Sigmoid colon (tissue), 7 donors: ENCODE data around the gene SLC35F6. TPM values are rescaled to one million over a fixed set of nuclear protein-coding genes. Genes with fewer than 3 reads are reported as not detected.
"Not testable (repeated sequence)": the region's sequence is repeated elsewhere in the genome, so short reads cannot be mapped to it uniquely, and the experiment has no call there.

Experiments
- DNase-seq: peaks from one replicate; pipeline ENCODE4 v3.0.0-alpha.2; 2019
- H3K27ac ChIP-seq, 4 donors: fragments of 200-600 bp; sonication (generic); one replicate each; pipeline ENCODE4 v1.5.1; 2016 to 2019; ENCODE audit warnings: mild to moderate bottlenecking in 1 of 4
- H3K27me3 ChIP-seq, 3 donors: fragments of 200-600 bp; sonication (generic); one replicate each; pipeline ENCODE4 v1.5.1; 2019; ENCODE audit warnings: mild to moderate bottlenecking in 1 of 3
- H3K36me3 ChIP-seq, 4 donors: fragments of 200-600 bp; sonication (generic); one replicate each; pipeline ENCODE4 v1.5.1; 2016 to 2019
- H3K4me1 ChIP-seq, 4 donors: fragments of 200-600 bp; sonication (generic); one replicate each; pipeline ENCODE4 v1.5.1; 2017 to 2019
- H3K4me3 ChIP-seq, 4 donors: fragments of 200-600 bp; sonication (generic); one replicate each; pipeline ENCODE4 v1.5.1; 2017 to 2019; ENCODE audit warnings: mild to moderate bottlenecking in 2 of 4, moderate library complexity in 1 of 4
- H3K9me3 ChIP-seq, 4 donors: fragments of 200-600 bp in 3 of 4; sonication (generic) in 3 of 4; one replicate each; pipeline versions ENCODE4 v1.5.1 to v1.6.1; 2013 to 2019
- CTCF ChIP-seq, 4 experiments: fragments of 450-650 bp in 3 of 4; fragments of 200-600 bp in 1 of 4; IDR thresholded peaks; one replicate each; pipeline ENCODE4 v1.5.1; 2016 to 2019; ENCODE audit warnings: antibody characterized with exemption in 4 of 4, mild to moderate bottlenecking in 3 of 4, moderate library complexity in 2 of 4
- EP300 ChIP-seq, 4 donors: sonication (generic); formaldehyde crosslinking; IDR thresholded peaks; one replicate each; pipeline ENCODE4 v1.6.1; 2017; ENCODE audit warnings: antibody characterized with exemption in 4 of 4
- POLR2A ChIP-seq, 2 donors: fragments of 450-650 bp; IDR thresholded peaks; one replicate each; pipeline ENCODE4 v1.6.1; 2016; ENCODE audit warnings: antibody characterized with exemption in 2 of 2, mild to moderate bottlenecking in 2 of 2, moderate library complexity in 2 of 2
- POLR2AphosphoS5 ChIP-seq, 4 donors: sonication (generic); formaldehyde crosslinking; IDR thresholded peaks; one replicate each; pipeline ENCODE4 v1.6.1; 2017; ENCODE audit warnings: antibody characterized with exemption in 4 of 4
- WGBS, 2 donors: extraction: QIAGEN DNeasy Blood & Tissue Kit; methylation state at CpG; one replicate each; pipeline ENCODE4 v1.1.7; 2013; 5-methylcytosine and 5-hydroxymethylcytosine counted together
- intact Hi-C: fragments of 100-400 bp; cut with DNase I; formaldehyde crosslinking; loops from one replicate; pipeline ENCODE4 v1.15.1; 2023
- polyA plus RNA-seq, 3 donors: library from polyadenylated mRNA; stranded (reverse); fragments of 200-250 nt; gene quantifications; one replicate each; pipeline ENCODE4 v1.2.3, GENCODE V29; 2013
- total RNA-seq, 4 donors: library from RNA; depleted of rRNA; stranded (reverse); fragments of >200 nt; gene quantifications; one replicate each; pipeline ENCODE4 v1.1.0, GENCODE V29; 2016
- donor health status: healthy with polysubstance abuse.
- donor health status: Bipolar disorder and iron deficiency.
- donor health status: healthy.

The SLC35F6 gene
- total and polyA plus RNA-seq, 7 donors = 4.2 to 27.4 (median 23.1) TPM

GRCh38 chr2:26756337-26756736 lies 7.7 kb upstream of the SLC35F6 start:
- no peaks in the 10 kb centered on the region for H3K9me3 ChIP-seq
- intact Hi-C loops = no loop called here
- TF ChIP-seq POLR2AphosphoS5 (IDR thresholded peaks at IDR 0.05) (no peak), POLR2A (IDR thresholded peaks at IDR 0.05) (no peak), CTCF (IDR thresholded peaks at IDR 0.05) (no peak), EP300 (IDR thresholded peaks at IDR 0.05) (no peak)
- no peak overlapping the region for H3K4me3 ChIP-seq
- no peaks in the 10 kb centered on the region for H3K36me3 ChIP-seq
- DNase-seq = no peak
- WGBS, 2 donors = 70 to 78% methylated on average over 5 of the region's 5 CpGs
- H3K27me3 ChIP-seq = no peaks in the 10 kb centered on the region
- H3K27ac ChIP-seq = no peak overlapping the region
- H3K4me1 ChIP-seq = peaks cover 0 to 13% (median 8%) of the 10 kb centered on the region in 4 donors

GRCh38 chr2:26757873-26758789 lies 6.0 kb upstream of the SLC35F6 start:
- WGBS, 2 donors = 73 to 79% methylated on average over 6 of the region's 6 CpGs
- Histone ChIP-seq H3K27me3 (no peaks in the 10 kb centered on the region), H3K4me1 (peaks cover 0 to 13% (median 9%) of the 10 kb centered on the region in 4 donors), H3K4me3 (no peak overlapping the region), H3K9me3 (no peaks in the 10 kb centered on the region), H3K27ac (peak overlapping the region in 3 of 4 donors; percentile 8 to 70 (median 47)), H3K36me3 (no peaks in the 10 kb centered on the region)
- no peak for DNase-seq
- intact Hi-C loops = no loop called here
- TF ChIP-seq EP300 (IDR thresholded peaks at IDR 0.05) = no peak
- peak in 2 of 4 donors; percentile 22 to 67 for TF ChIP-seq POLR2AphosphoS5 (IDR thresholded peaks at IDR 0.05)

GRCh38 chr2:26758790-26759321 lies 5.2 kb upstream of the SLC35F6 start:
- WGBS, 2 donors = 92 to 94% methylated on average over 7 of the region's 7 CpGs
- no peak overlapping the region for H3K4me3 ChIP-seq
- H3K9me3 ChIP-seq = no peaks in the 10 kb centered on the region
- DNase-seq = no peak
- peak overlapping the region in 2 of 4 donors; percentile 47 to 70 for H3K27ac ChIP-seq
- TF ChIP-seq EP300 (IDR thresholded peaks at IDR 0.05) (no peak), POLR2A (IDR thresholded peaks at IDR 0.05) (no peak), CTCF (IDR thresholded peaks at IDR 0.05) (no peak), POLR2AphosphoS5 (IDR thresholded peaks at IDR 0.05) (no peak)
- H3K27me3 ChIP-seq = no peaks in the 10 kb centered on the region
- intact Hi-C loops = no loop called here
- peaks cover 0 to 19% (median 13%) of the 10 kb centered on the region in 4 donors for H3K4me1 ChIP-seq
- no peaks in the 10 kb centered on the region for H3K36me3 ChIP-seq

GRCh38 chr2:26759845-26760244 lies 4.2 kb upstream of the SLC35F6 start:
- Histone ChIP-seq H3K4me1 (peaks cover 0 to 24% (median 14%) of the 10 kb centered on the region in 4 donors), H3K4me3 (no peak overlapping the region), H3K36me3 (no peaks in the 10 kb centered on the region), H3K9me3 (no peaks in the 10 kb centered on the region), H3K27ac (no peak overlapping the region), H3K27me3 (no peaks in the 10 kb centered on the region)
- WGBS, 2 donors = 96 to 97% methylated on average over 5 of the region's 5 CpGs
- intact Hi-C loops = no loop called here
- no peak for DNase-seq
- TF ChIP-seq POLR2AphosphoS5 (IDR thresholded peaks at IDR 0.05) (no peak), EP300 (IDR thresholded peaks at IDR 0.05) (no peak), POLR2A (IDR thresholded peaks at IDR 0.05) (no peak), CTCF (IDR thresholded peaks at IDR 0.05) (no peak)

GRCh38 chr2:26760991-26761390 lies 3.1 kb upstream of the SLC35F6 start:
- intact Hi-C loops, H3K27ac ChIP-seq, DNase-seq, H3K27me3 ChIP-seq, H3K4me3 ChIP-seq, H3K9me3 ChIP-seq, H3K36me3 ChIP-seq: not testable (repeated sequence)
- 80 to 86% methylated on average over 10 of the region's 10 CpGs for WGBS, 2 donors
- H3K4me1 ChIP-seq = peaks cover 0 to 36% (median 26%) of the 10 kb centered on the region in 4 donors
